Nephron (organoid): ENCODE data around the gene MT3.
A peak's percentile ranks its signal among the peaks of the same experiment; 100 is the strongest.

Experiments
- H3K27ac Mint-ChIP-seq, 3 experiments: 2 replicates each; pipeline ENCODE4 v1.8.0; 2020; ENCODE audit warnings: mixed read lengths in 3 of 3, mild to moderate bottlenecking in 2 of 3, moderate library complexity in 1 of 3
- H3K27me3 Mint-ChIP-seq: 2 replicates; pipeline ENCODE4 v1.8.0; 2021; ENCODE audit warnings: low read depth, mild to moderate bottlenecking, moderate library complexity, mixed read lengths
- H3K36me3 Mint-ChIP-seq: 2 replicates; pipeline ENCODE4 v1.8.0; 2020; ENCODE audit warnings: low read depth, mixed read lengths
- H3K4me1 Mint-ChIP-seq: 2 replicates; pipeline ENCODE4 v1.8.0; 2020; ENCODE audit warnings: mixed read lengths
- H3K4me3 Mint-ChIP-seq, 3 experiments: 2 replicates each; pipeline ENCODE4 v1.8.0; 2020; ENCODE audit warnings: mild to moderate bottlenecking in 3 of 3, mixed read lengths in 3 of 3, moderate library complexity in 2 of 3
- H3K9me3 Mint-ChIP-seq: 2 replicates; pipeline ENCODE4 v1.8.0; 2020; ENCODE audit warnings: mixed read lengths
- TF ChIP-seq, protein P1 (sequence below), 3 experiments: fragments of 200-600 bp; sonication (generic); IDR thresholded peaks; one replicate each; pipeline ENCODE4 v1.5.0; 2021; ENCODE audit warnings: antibody characterized with exemption in 3 of 3; ENCODE audit not compliant: unreplicated experiment in 3 of 3

Gene MT3

DNA sequence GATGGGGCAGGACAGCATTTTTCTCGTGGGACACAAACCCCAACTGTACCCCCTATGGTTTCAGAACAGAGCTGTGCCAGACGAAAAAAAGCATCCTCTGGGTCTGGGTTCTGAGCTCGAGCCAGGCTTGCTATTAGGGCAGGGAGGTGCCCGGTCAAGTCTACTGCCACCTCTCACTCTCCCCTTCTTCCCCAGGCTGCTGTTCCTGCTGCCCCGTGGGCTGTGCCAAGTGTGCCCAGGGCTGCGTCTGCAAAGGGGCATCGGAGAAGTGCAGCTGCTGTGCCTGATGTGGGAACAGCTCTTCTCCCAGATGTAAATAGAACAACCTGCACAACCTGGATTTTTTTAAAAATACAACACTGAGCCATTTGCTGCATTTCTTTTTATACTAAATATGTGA lies 37.4 kb downstream of the MT3 start:
- H3K36me3 Mint-ChIP-seq, result no peaks in the 10 kb centered on the region
- peaks cover 95% of the 10 kb centered on the region for H3K27me3 Mint-ChIP-seq
- TF ChIP-seq, protein P1, sequence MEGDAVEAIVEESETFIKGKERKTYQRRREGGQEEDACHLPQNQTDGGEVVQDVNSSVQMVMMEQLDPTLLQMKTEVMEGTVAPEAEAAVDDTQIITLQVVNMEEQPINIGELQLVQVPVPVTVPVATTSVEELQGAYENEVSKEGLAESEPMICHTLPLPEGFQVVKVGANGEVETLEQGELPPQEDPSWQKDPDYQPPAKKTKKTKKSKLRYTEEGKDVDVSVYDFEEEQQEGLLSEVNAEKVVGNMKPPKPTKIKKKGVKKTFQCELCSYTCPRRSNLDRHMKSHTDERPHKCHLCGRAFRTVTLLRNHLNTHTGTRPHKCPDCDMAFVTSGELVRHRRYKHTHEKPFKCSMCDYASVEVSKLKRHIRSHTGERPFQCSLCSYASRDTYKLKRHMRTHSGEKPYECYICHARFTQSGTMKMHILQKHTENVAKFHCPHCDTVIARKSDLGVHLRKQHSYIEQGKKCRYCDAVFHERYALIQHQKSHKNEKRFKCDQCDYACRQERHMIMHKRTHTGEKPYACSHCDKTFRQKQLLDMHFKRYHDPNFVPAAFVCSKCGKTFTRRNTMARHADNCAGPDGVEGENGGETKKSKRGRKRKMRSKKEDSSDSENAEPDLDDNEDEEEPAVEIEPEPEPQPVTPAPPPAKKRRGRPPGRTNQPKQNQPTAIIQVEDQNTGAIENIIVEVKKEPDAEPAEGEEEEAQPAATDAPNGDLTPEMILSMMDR (IDR thresholded peaks at IDR 0.05; ENCODE audit: unreplicated experiment in 3 of 3), result no peak
- H3K4me1 Mint-ChIP-seq, result peaks cover 5% of the 10 kb centered on the region
- H3K9me3 Mint-ChIP-seq, result no peaks in the 10 kb centered on the region
- peak overlapping the region in 2 of 3 experiments; percentile 50 to 56 for H3K27ac Mint-ChIP-seq
- H3K4me3 Mint-ChIP-seq, result peak overlapping the region; percentile 65 to 88 (median 84)

DNA sequence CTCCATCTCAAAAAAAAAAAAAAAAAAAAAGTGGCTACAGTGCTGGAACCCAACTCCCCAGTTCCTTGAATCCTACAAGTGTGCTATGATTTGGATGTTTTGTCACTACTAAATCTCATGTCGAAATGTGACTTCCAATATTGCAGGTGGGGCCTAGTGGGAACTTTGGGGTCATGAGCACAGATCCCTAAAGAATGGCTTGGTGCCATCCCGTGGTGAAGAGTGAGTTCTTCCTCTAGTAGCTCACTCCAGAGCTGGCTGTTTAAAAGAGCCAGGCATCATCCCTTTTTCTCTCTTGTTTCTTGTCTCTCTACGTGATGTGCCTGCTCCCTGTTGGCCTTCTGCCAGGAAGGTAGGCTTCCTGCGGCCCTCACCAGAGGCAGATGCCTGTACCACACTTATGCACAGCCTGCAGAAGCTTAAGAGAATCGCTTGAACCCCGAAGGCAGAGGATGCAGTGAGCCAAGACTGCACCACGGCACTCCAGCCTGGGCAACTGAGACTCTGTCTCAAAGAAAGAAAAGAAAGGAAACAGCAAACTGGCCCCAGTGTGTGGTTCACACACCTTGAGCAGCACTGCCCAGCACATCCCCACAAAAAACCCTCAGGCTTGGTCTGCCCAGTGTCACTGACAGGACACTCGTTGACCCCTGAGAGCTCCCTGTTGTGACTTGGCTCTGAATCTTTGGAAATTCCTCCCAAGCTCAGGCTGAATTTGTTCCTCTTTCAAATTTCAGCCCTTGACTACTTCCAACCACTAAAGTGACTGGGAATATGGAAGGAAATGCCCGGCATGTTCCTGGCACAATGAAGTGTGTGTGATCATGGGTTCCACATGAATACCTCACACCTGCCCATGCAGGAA lies 39.4 kb downstream of the MT3 start:
- Mint-ChIP-seq H3K4me1 (peaks cover 5% of the 10 kb centered on the region), H3K4me3 (no peak overlapping the region), H3K9me3 (no peaks in the 10 kb centered on the region), H3K27me3 (peaks cover 95% of the 10 kb centered on the region), H3K36me3 (no peaks in the 10 kb centered on the region), H3K27ac (no peak overlapping the region)
- TF ChIP-seq, protein P1 (IDR thresholded peaks at IDR 0.05; ENCODE audit: unreplicated experiment in 3 of 3), result no peak

DNA sequence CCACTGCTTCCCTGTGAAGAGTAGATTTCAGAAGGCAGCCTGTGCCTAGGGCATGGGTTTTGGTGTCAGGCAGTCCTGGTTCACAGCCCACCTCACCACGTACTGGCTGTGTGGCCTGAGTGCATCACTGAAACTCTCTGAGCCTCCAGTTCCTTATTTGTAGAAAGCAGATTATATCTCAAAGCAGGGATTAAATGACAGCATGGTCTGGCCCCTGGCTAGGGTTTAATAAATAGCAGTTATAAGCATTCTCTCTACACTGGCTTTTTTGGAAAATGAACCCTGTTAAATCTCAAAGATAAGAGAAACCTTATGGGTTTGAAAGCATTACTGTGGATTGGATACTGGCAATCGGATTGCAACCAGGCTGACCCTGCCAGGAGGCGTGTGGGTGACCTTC lies 40.2 kb downstream of the MT3 start:
- H3K27ac Mint-ChIP-seq, result no peak overlapping the region
- H3K4me3 Mint-ChIP-seq, result no peak overlapping the region
- H3K36me3 Mint-ChIP-seq, result no peaks in the 10 kb centered on the region
- H3K4me1 Mint-ChIP-seq, result peaks cover 5% of the 10 kb centered on the region
- H3K27me3 Mint-ChIP-seq, result peaks cover 96% of the 10 kb centered on the region
- H3K9me3 Mint-ChIP-seq, result no peaks in the 10 kb centered on the region
- TF ChIP-seq, protein P1 (IDR thresholded peaks at IDR 0.05; ENCODE audit: unreplicated experiment in 3 of 3), result no peak

DNA sequence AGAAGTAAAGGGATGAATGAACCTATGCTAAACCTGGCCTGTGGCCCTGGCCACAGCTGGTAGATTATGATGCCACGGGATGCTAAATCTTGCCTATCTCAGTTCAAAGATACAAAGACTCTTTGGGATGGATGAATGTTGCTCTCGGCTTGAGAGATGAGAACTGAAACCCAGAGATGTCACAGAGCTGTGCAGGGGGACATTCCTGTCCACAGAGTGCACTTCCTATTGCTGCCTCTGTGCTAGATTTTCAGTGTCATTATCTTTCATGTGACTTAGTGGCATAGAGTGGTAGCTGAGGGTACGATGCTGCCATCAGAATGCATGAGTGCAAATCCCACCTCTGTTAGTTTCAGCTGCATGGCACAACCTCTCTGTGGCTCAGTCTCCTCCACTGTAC lies 40.8 kb downstream of the MT3 start:
- Mint-ChIP-seq H3K36me3 (no peaks in the 10 kb centered on the region), H3K9me3 (no peaks in the 10 kb centered on the region), H3K4me1 (peaks cover 5% of the 10 kb centered on the region), H3K27ac (no peak overlapping the region), H3K27me3 (peaks cover 96% of the 10 kb centered on the region), H3K4me3 (no peak overlapping the region)
- TF ChIP-seq, protein P1 (IDR thresholded peaks at IDR 0.05; ENCODE audit: unreplicated experiment in 3 of 3), result no peak

DNA sequence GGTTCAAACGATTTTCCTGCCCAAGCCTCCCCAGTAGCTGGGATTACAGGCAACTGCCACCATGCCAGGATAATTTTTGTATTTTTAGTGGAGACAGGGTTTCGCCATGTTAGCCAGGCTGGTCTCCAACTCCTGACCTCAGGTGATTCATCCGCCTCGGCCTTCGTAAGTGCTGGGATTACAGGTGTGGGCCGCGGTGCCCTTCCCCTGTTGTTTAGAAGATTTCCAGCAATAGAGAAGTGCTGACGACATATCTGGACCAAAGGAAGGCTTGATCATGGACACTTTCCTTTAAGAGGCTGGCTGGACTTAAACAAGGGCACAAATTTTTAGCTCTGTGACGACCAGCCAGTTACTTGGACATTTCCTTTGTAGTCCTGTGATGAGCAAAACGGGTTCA lies 41.9 kb downstream of the MT3 start:
- Mint-ChIP-seq H3K4me1 (no peaks in the 10 kb centered on the region), H3K4me3 (peak overlapping the region; percentile 77 to 83 (median 79)), H3K36me3 (no peaks in the 10 kb centered on the region), H3K27ac (no peak overlapping the region), H3K9me3 (no peaks in the 10 kb centered on the region), H3K27me3 (peaks cover 96% of the 10 kb centered on the region)
- TF ChIP-seq, protein P1 (IDR thresholded peaks at IDR 0.05; ENCODE audit: unreplicated experiment in 3 of 3), result no peak

DNA sequence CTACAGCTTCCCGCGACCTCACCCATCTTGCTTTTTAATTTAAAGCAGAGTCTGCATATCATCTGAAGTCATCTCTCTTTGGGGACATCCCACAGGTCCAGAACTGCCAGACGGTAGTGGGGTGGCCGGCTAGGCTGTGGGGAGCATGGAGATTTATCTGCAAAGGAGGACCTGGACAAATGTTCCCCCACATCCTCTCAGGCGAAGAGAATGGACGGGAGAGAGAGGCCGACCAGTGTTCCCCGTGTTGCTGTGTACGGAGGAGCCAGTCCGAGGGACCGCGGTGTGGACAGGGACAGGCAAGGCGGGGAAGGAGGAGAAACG lies 42.5 kb downstream of the MT3 start:
- Mint-ChIP-seq H3K36me3 (no peaks in the 10 kb centered on the region), H3K4me1 (no peaks in the 10 kb centered on the region), H3K4me3 (peak overlapping the region; percentile 77 to 83 (median 79))

More for the DNA sequence above, 42.5 kb downstream of the MT3 start:
- Mint-ChIP-seq H3K27ac (peak overlapping the region in 1 of 3 experiments; percentile 21), H3K27me3 (peaks cover 96% of the 10 kb centered on the region), H3K9me3 (no peaks in the 10 kb centered on the region)
- TF ChIP-seq, protein P1 (IDR thresholded peaks at IDR 0.05; ENCODE audit: unreplicated experiment in 3 of 3), result no peak
